GM19467 (cell line): ENCODE measurements around the gene ENTPD1.
"Not testable (repeated sequence)": the region's sequence is repeated elsewhere in the genome, so short reads cannot be mapped to it uniquely, and the experiment has no call there.

ENCODE experiments used
- ATAC-seq: cut with Tn5 transposase; IDR thresholded peaks from one replicate; pipeline ENCODE4 v1.9.1; 2021; ENCODE audit warnings: mild to moderate bottlenecking, moderate library complexity; ENCODE audit not compliant: unreplicated experiment

The ENTPD1 gene

DNA sequence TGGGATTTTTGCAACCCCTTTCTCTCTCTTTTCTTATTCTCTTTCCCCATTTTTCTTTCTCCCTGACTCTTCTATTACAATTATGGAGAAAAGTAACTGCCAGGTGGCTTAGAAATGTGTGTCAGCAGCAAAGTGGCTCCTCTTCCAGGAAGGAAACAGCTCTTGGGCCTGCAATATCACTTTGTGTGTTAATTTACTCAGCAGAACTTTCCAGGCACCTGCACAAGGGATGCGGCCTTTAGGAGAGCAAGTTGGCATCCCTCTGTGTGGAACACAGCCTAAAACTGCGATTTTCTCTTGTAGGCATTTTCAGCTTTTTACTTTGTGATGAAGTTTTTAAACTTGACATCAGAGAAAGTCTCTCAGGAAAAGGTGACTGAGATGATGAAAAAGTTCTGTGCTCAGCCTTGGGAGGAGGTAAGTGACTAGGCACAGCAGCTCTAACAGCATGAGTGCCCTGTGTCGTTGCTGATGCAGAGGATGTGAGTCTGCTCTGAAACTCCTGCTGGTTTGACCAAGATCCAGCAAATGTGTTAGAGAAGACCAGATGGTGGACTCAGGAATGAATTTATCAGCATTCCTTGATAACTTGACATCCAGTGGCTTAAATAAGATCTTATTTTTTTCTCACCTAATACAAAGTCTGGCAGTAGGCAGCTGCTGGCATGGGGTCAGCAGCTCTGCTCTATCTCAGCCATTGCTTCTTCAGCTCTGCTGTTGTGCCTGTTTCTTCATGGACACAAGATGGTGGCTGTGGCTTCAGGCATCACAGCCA lies 104.4 kb downstream of the ENTPD1 start:
- no peak for ATAC-seq

DNA sequence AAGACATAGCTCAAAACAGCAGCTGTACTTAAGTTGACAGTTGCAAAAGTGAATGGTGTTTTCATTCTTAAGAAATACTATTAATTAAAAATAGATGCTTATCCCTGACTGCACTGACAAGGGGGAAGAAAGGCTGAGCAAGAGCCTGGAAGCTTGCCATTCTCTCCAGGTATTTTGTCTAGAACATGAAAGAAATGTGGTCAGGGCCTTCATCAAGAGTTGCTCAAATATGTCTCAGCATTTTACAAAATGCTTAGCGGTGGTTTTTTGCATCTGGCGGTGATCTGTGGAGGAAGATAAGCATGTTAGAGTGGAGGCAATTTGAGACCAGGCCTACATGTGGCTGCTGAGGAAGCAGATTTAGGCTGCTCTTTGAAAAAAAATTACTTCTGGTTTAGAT lies 105.4 kb downstream of the ENTPD1 start:
- ATAC-seq, result no peak

DNA sequence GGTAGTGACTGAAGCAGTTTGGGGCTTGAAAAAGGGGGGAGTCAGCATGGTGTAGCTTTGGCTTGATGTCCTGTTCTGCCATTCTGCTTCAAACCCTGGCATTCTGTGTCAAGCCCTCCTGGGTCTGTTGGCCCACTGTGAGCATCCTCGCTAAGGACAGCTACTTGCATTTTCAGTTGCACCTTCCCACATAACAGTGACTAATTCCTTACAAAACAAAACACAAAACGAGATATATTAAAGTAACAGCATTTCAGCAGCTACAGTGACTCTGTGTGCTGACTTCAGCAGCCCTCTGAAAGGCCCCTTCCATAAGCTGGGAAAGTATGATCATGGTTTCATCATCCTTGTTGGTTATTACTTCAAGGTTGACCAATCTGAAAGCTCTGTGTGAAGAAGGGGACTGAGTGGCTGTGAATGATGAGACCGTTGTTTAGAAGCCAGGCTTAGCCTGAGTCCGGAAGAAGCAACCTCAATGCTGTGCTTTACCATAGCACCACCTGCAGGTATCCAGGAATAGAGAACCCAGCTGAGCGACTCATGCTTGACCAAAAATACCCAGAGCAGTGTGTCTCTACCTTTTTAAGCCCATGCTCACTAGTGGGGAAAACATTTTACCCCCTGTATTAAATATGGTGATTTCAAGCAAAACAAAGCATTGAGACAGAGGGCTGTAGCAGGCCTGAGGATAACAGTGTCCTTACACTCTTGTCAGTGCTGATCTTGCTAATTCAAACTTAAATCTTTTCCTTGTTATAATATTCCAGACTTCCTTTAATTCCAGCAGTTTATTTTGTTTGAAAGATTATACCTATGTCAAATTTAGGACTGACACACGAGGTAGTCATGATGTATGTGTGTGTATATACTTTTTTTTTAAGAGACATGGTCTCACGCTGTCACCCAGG lies 109.2 kb downstream of the ENTPD1 start:
- ATAC-seq, result peak; percentile 83

DNA sequence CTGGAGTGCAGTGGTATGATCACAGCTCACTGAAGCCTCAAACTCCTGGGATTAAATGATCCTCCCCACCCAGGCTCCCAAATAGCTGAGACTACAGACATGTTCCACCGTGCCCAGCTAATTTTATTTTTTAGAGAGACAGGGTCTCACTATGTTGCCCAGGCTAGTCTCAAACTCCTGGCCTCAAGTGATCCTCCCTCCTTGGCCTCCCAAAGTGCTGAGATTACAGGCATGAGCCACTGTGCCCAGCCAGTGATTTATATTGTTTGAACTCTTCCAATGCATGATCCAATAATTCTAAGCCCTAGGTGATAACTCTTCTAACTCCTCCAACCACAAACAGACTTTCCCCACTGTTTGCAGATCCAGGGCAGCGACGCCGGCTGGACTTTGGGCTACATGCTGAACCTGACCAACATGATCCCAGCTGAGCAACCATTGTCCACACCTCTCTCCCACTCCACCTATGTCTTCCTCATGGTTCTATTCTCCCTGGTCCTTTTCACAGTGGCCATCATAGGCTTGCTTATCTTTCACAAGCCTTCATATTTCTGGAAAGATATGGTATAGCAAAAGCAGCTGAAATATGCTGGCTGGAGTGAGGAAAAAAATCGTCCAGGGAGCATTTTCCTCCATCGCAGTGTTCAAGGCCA lies 110.0 kb downstream of the ENTPD1 start:
- ATAC-seq, result no peak

DNA sequence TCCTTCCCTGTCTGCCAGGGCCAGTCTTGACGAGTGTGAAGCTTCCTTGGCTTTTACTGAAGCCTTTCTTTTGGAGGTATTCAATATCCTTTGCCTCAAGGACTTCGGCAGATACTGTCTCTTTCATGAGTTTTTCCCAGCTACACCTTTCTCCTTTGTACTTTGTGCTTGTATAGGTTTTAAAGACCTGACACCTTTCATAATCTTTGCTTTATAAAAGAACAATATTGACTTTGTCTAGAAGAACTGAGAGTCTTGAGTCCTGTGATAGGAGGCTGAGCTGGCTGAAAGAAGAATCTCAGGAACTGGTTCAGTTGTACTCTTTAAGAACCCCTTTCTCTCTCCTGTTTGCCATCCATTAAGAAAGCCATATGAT lies 110.5 kb downstream of the ENTPD1 start:
- ATAC-seq, result no peak

DNA sequence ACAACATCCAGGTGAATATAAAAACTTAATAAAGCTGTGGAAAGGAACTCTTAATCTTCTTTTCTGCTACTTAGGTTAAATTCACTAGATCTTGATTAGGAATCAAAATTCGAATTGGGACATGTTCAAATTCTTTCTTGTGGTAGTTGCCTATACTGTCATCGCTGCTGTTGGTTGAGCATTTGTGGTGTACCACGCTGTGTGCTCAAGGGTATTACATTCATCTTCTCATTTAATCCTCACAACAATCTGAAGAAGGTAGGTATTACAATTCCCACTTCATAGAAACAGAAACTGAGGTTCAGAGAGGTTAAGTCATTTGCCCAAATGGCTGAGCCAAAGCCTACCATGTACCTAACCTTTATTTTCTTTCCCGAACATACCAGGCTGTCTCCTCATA lies 111.9 kb downstream of the ENTPD1 start:
- ATAC-seq, result no peak

DNA sequence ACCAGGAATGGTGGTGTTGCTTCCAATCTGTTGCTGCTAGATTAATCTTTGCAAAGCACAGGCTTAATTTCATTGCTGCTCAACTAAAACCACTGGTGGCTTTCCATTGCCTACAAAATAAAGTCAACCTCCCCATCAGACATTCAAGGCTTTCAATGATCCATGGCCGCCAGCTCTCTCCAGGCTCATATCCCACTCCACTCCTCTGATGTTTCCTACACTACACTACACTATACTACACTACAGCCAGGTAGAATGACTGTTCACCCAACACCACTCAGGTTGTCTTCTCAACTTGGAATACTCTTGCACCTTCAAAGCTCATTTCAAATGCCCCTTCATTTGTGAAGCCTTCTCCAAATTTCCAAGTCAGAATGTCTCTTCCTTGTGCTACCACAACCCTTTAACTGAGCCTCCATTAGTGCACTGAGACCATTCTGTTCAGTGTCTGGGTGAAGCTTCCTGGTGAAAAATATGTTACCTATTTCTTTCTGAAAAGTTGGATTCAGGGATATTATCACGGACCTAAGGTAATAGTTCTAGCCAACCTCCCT lies 116.3 kb downstream of the ENTPD1 start:
- no peak for ATAC-seq

DNA sequence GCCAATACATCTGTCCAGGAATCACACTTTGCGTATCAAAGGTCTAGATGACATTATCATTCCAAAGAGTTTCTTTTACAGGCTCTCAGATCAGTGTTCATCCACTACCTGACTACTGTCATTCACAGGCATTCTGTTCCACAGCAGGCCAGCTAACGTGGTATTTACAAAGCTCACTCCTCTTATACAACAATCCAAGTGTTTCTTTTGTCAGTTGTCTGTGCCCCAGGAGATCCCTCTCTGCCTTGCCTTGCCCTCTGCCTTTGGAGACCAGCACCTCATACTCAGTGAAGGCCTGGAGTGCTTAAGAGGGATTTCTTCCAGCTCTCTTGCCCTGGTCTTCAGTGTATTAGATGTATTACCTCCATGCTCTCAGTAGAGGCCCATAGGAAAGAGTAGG lies 117.2 kb downstream of the ENTPD1 start:
- ATAC-seq, result no peak

DNA sequence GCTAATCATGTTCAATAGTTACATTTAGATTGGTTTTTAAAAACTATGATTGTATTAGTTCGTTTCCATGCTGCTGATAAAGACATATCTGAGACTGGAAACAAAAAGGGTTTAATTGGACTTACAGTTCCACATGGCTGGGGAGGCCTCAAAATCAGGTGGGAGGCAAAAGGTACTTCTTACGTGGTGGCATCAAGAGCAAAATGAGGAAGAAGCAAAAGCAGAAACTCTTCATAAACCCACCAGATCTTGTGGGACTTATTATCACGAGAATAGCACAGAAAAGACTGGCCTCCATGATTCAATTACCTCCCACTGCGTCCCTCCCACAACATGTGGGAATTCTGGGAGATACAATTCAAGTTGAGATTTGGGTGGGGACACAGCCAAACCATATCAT lies 117.7 kb downstream of the ENTPD1 start:
- ATAC-seq, result no peak

DNA sequence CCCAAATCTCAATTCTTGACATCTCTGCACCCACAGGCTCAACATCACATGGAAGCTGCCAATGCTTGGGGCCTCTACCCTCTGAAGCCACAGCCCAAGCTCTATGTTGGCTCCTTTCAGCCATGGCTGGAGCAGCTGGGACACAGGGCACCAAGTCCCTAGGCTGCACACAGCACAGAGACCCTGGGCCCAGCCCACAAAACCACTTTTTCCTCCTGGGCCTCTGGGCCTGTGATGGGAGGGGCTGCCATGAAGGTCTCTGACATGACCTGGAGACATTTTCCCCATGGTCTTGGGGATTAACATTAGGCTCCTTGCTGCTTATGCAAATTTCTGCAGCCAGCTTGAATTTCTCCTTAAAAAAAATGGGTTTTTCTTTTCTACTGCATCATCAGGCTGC lies 118.8 kb downstream of the ENTPD1 start:
- ATAC-seq, result not testable (repeated sequence)

DNA sequence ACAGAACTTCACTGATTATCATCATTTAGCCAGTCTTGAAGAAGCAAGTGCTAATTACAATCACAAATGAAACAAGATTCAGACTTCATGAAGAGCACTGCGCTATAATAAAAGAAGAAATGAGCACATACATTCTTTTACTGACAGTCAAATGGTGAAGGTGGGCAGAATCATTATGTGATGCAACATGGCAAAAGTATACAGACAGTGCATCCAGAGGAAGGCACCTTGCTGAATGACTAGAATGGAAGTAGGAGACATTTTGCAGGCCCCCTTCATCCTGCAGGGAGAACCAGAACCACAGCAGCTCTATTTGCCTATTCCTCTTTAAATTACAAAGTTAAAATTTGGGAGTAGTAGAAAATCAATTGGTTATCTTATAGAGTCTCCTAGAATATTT lies 120.8 kb downstream of the ENTPD1 start:
- ATAC-seq, result no peak

DNA sequence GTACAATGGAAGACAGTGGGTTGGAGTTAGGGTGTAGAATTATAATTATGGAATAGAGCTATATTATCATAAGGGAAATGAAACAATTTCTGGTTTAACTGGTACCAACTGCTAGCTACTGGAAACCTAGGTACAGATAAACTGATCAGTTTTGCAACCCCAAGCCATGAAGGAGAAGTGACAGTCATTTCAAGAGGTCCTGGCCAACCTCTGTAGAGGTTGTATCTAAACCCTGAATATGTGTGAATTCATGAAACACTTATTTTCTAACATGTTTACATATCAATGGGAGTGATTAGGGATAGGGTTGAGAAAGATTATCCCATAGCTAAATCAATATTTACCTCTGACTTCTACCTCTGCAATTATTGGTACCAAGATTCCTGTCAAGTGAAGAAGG lies 121.9 kb downstream of the ENTPD1 start:
- ATAC-seq, result no peak

DNA sequence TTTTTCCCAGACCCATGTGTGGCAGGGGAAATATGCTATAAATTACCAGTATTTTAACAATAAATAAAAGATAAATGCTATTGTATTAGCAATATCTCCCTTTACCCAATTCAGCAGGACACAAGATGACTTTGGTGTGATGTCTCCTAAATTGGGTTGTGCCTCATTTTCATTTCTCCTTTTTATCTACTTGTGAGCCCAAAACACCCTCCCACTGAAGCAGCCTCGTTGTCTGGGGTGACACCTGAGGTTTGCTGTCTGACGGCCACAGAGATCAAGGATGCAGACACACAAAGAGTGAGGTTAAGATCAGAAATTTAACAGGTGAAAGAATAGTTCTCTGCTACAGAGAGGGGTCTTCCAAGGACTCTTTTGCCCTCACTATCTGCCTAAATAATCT lies 124.7 kb downstream of the ENTPD1 start:
- no peak for ATAC-seq

DNA sequence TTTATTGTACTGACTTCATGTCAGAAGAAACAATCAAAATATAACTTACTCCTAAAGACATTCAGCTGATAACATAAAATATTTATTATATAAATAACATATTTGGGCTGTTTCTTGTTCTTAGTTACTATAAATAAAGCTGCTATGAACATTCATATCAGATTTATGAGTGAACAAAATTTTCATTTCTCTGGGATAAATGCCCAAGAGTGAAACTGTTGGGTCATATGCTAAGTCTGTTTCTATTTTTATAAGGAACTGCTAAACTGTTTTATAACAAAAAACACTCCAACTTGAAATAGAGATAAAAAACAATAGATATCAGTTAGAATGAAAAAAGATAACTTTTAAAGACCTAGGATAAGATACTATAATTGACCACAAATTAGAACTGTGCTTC lies 125.4 kb downstream of the ENTPD1 start:
- no peak for ATAC-seq

DNA sequence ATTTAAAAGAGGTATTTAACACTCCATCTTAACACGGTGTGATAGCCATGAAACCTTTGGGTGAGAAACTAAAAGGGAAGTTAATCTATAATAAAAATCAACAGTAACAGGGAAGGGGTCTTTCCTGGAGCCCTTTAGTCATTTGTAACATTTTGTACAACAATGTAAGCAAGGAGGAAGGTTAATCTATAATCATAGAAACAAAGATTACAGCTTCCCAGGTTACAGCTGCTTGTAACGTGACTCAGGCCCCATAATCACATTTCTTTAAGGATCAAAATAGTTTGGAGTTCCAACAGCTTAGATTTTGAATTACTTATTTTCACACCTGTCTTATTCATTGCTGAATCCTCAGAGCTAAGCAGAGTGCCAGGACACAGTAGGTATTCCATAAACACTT lies 133.9 kb downstream of the ENTPD1 start:
- no peak for ATAC-seq

DNA sequence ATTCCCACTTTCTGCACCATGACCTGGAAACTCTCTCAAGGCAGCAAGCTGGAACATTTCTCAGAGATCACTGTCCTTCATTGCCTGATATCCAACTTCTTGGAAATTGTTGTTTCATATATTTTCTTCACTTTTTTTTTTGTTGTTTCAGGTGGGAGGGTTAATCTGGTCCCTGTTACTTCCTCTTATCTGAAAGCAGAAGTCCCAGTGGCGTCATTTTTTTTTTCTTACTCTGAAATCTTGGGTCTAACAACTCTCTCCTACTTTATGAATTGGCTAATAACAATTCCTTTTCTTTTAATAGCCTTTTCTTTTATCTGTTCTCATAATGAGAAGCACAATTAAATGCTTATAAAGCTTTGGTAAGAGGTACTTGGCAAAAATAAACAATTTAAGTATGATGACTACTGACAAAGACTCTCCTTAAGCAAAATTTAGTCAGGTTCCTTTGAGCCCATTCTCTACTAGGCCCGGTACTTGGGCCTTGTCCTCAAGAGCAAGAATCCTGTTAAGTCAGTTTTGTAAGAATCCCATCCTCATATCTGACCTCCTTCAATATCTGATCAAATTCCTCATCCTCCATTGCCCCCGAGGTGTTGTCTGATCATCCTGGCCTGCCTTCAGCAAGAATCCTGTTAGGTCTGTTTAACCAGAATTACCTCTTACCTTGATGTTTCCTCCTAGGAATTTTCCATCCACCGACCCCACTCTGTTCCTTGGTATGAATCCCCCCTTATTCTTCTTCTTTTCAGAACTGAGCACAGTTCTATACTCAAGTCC lies 140.3 kb downstream of the ENTPD1 start:
- no peak for ATAC-seq

DNA sequence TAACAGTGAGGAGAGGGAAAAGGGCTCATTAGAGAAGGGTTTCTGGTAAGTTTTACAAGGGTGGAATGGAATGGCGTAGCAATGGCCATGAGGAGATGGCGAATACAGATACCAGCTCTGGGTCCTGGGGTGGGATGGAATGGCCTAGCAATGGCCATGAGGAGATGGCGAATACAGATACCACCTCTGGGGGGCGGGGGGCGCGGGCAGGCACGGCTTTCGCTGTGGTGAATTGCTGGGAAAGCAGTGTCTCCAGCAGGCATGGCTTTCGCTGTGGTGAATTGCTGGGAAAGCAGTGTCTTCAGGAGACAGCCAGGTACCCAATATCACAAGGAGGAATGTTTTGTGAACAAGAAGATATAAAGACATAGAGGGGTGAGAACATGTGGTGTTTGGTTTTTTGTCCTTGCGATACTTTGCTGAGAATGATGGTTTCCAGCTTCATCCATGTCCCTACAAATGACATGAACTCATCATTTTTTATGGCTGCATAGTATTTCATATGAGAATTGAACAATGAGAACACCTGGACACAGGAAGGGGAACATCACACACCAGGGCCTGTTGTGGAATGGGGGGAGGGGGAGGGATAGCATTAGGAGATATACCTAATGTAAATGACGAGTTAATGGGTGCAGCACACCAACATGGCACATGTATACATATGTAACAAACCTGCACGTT lies 150.1 kb downstream of the ENTPD1 start:
- not testable (repeated sequence) for ATAC-seq

DNA sequence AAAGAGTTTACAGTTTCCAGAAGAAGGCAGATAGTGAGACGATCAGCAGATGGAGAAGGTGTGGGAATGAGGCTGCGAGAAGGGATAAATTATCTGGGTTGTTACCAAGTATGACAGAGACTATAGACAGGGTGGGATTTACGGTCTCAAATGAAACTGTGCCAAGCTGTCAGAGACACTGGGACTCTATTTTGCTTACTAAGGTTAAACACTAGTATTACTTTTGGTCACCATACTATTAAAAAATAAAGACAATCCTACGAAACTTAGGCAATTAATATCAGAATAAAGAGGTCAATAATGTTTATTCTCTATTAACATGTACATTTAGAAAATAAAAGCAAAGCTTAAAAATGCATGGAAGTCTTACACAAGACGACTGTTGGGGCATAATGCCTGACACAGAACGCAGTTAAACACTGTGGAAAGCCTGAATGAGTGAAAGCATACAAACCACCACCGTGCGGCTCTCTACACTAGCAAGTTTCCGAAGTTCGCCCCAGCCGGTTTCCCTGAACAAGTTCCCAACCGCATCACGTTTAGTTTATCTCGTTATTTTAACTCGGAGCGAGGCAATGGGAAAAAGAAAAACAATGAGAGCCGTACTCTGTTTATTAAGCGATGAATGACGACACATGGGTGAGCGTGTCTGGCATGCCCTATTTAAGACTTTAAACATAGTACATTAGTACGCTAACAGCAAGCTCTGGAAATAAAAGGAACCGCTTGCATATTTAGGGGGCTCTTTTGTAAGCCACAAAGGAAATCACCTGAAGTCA lies 150.9 kb downstream of the ENTPD1 start:
- peak; percentile 18 for ATAC-seq
